ENCODE data around the gene RAMP2. TPM values are rescaled to one million over a fixed set of nuclear protein-coding genes. Genes with fewer than 3 reads are reported as not detected.

Gene RAMP2
- total and polyA plus RNA-seq, 4 donors: 43.8 to 101 (median 60.8) TPM

GRCh38 chr17:42798383-42799380 is 37.7 kb downstream of the RAMP2 start, which contains the start of the genes CNTD1 and COA3:
TSS of gene CNTD1 (plus strand) at chr17:42798861. CDS start at chr17:42799068, 207 bp downstream.
TSS of gene COA3 (minus strand) at chr17:42798704. CDS start at chr17:42798681, 23 bp downstream.
- no peaks in the 10 kb centered on the region for H3K27me3 ChIP-seq (ENCODE audit: control insufficient read depth in 3 of 3, insufficient read depth in 3 of 3, low read length in 2 of 3)
- peaks cover 5 to 21% (median 12%) of the 10 kb centered on the region in 5 donors for H3K4me1 ChIP-seq (ENCODE audit: control insufficient read depth in 5 of 5, insufficient read depth in 5 of 5, low read length in 5 of 5)
- peak within 1 kb of the TSS; percentile 91 to 93 for H3K9ac ChIP-seq (ENCODE audit: insufficient read depth in 1 of 2, low read length in 2 of 2)
- peak; percentile 98 for ATAC-seq (ENCODE audit: insufficient read depth, low FRiP score)
- peak within 1 kb of the TSS; percentile 91 for H3K4me3 ChIP-seq
- H3K27ac ChIP-seq (ENCODE audit: low read depth in 1 of 2, low read length in 1 of 2): peak within 1 kb of the TSS; percentile 27 to 89
- 26 to 28% methylated on average over 66 of the region's 66 CpGs for WGBS, 2 donors
- no peaks in the 10 kb centered on the region for H3K9me3 ChIP-seq (ENCODE audit: control insufficient read depth in 4 of 4, insufficient read depth in 3 of 4, low read length in 3 of 4)
- TF ChIP-seq CTCF (IDR thresholded peaks at IDR 0.05; ENCODE audit: control extremely low read depth, extremely low read depth): no peak
- peak; percentile 88 to 90 (median 89) for DNase-seq
- H3K36me3 ChIP-seq (ENCODE audit: control insufficient read depth in 4 of 4, insufficient read depth in 4 of 4, low read length in 4 of 4): peaks cover 0 to 6% (median 4%) of the 10 kb centered on the region in 4 donors

GRCh38 chr17:42803074-42803883 is 42.3 kb downstream of the RAMP2 start:
- Histone ChIP-seq H3K4me1 (ENCODE audit: control insufficient read depth in 5 of 5, insufficient read depth in 5 of 5, low read length in 5 of 5) (peaks cover 0 to 8% (median 0%) of the 10 kb centered on the region in 5 donors), H3K27me3 (ENCODE audit: control insufficient read depth in 3 of 3, insufficient read depth in 3 of 3, low read length in 2 of 3) (no peaks in the 10 kb centered on the region), H3K9me3 (ENCODE audit: control insufficient read depth in 4 of 4, insufficient read depth in 3 of 4, low read length in 3 of 4) (no peaks in the 10 kb centered on the region), H3K27ac (ENCODE audit: low read depth in 1 of 2, low read length in 1 of 2) (no peak overlapping the region), H3K36me3 (ENCODE audit: control insufficient read depth in 4 of 4, insufficient read depth in 4 of 4, low read length in 4 of 4) (peaks cover 0 to 2% (median 0%) of the 10 kb centered on the region in 4 donors), H3K9ac (ENCODE audit: insufficient read depth in 1 of 2, low read length in 2 of 2) (no peak overlapping the region), H3K4me3 (no peak overlapping the region)
- no peak for ATAC-seq (ENCODE audit: insufficient read depth, low FRiP score)
- DNase-seq: no peak
- WGBS, 2 donors: 60 to 79% methylated on average over 2 of the region's 2 CpGs
- TF ChIP-seq CTCF (IDR thresholded peaks at IDR 0.05; ENCODE audit: control extremely low read depth, extremely low read depth): no peak

GRCh38 chr17:42804918-42805367 is 43.9 kb downstream of the RAMP2 start:
- no peak for ATAC-seq (ENCODE audit: insufficient read depth, low FRiP score)
- H3K27ac ChIP-seq (ENCODE audit: low read depth in 1 of 2, low read length in 1 of 2): peak overlapping the region in 1 of 2 donors; percentile 31

More at GRCh38 chr17:42804918-42805367, 43.9 kb downstream of the RAMP2 start:
- H3K9ac ChIP-seq (ENCODE audit: insufficient read depth in 1 of 2, low read length in 2 of 2): no peak overlapping the region
- WGBS, 2 donors: 84 to 86% methylated on average over 1 of the region's 1 CpG
- no peak overlapping the region for H3K4me3 ChIP-seq
- H3K4me1 ChIP-seq (ENCODE audit: control insufficient read depth in 5 of 5, insufficient read depth in 5 of 5, low read length in 5 of 5): peaks cover 0 to 8% (median 0%) of the 10 kb centered on the region in 5 donors
- no peak for TF ChIP-seq CTCF (IDR thresholded peaks at IDR 0.05; ENCODE audit: control extremely low read depth, extremely low read depth)
- DNase-seq: peak in 2 of 3 donors; percentile 47 to 70
- no peaks in the 10 kb centered on the region for H3K27me3 ChIP-seq (ENCODE audit: control insufficient read depth in 3 of 3, insufficient read depth in 3 of 3, low read length in 2 of 3)
- no peaks in the 10 kb centered on the region for H3K9me3 ChIP-seq (ENCODE audit: control insufficient read depth in 4 of 4, insufficient read depth in 3 of 4, low read length in 3 of 4)
- H3K36me3 ChIP-seq (ENCODE audit: control insufficient read depth in 4 of 4, insufficient read depth in 4 of 4, low read length in 4 of 4): peaks cover 0 to 4% (median 0%) of the 10 kb centered on the region in 4 donors
